Heart left ventricle (tissue), 16 donors: ENCODE results near the gene SNAPC2. TPM values are rescaled to one million over a fixed set of nuclear protein-coding genes. Genes with fewer than 3 reads are reported as not detected.

Experiments used
- ATAC-seq, 4 donors: fragments of 200-7000 bp; cut with Tn5 transposase; one replicate each; pipeline ENCODE4 v1.9.1; 2020 to 2022; ENCODE audit warnings: moderate library complexity in 4 of 4, mild to moderate bottlenecking in 3 of 4, moderate number of reproducible peaks in 1 of 4
- DNase-seq, 5 donors: peaks; one replicate each; pipeline ENCODE4 v3.0.0-alpha.2; 2020
- H3K27ac ChIP-seq, 12 donors: fragments of 200-600 bp; sonication (generic) in 4 of 12; one replicate each; pipeline versions ENCODE4 v1.5.0 to v1.8.0; 2016 to 2022; ENCODE audit warnings: mild to moderate bottlenecking in 2 of 12
- H3K27me3 ChIP-seq, 9 donors: fragments of 200-600 bp; sonication (generic) in 2 of 9; one replicate each; pipeline versions ENCODE4 v1.5.1 to v1.8.0; 2016 to 2022; ENCODE audit warnings: mild to moderate bottlenecking in 3 of 9
- H3K36me3 ChIP-seq, 9 donors: fragments of 200-600 bp; sonication (generic) in 2 of 9; one replicate each; pipeline versions ENCODE4 v1.5.0 to v1.8.0; 2018 to 2022; ENCODE audit warnings: mild to moderate bottlenecking in 2 of 9
- H3K4me1 ChIP-seq, 12 donors: fragments of 200-600 bp; sonication (generic) in 4 of 12; one replicate each; pipeline versions ENCODE4 v1.5.0 to v1.8.0; 2016 to 2022; ENCODE audit warnings: mild to moderate bottlenecking in 3 of 12
- H3K4me3 ChIP-seq, 12 donors: fragments of 200-600 bp; sonication (generic) in 4 of 12; one replicate each; pipeline versions ENCODE4 v1.5.0 to v1.8.0; 2017 to 2022; ENCODE audit warnings: mild to moderate bottlenecking in 9 of 12, moderate library complexity in 4 of 12
- H3K9me3 ChIP-seq, 12 donors: fragments of 200-600 bp; sonication (generic) in 4 of 12; one replicate each; pipeline versions ENCODE4 v1.5.0 to v1.8.0; 2016 to 2022; ENCODE audit warnings: mild to moderate bottlenecking in 1 of 12
- CTCF ChIP-seq, 12 donors: fragments of 200-600 bp; sonication (generic) in 4 of 12; IDR thresholded peaks; one replicate each; pipeline versions ENCODE4 v1.5.0 to v1.8.0; 2018 to 2022; ENCODE audit warnings: antibody characterized with exemption in 12 of 12, mild to moderate bottlenecking in 5 of 12
- POLR2A ChIP-seq, 2 donors: fragments of 450-650 bp; IDR thresholded peaks; one replicate each; pipeline ENCODE4 v1.6.1; 2017; ENCODE audit warnings: antibody characterized with exemption in 2 of 2, mild to moderate bottlenecking in 2 of 2, moderate library complexity in 2 of 2
- WGBS, 4 donors: extraction: QIAGEN DNeasy Blood & Tissue Kit in 2 of 4; methylation state at CpG; one replicate each; pipeline versions ENCODE4 v1.1.5 to v1.1.7; 2013 to 2018; 5-methylcytosine and 5-hydroxymethylcytosine counted together
- intact Hi-C, 10 donors: fragments of 100-400 bp; cut with DNase I; formaldehyde crosslinking; loops; one replicate each; pipeline versions ENCODE4 v1.11.1 to v1.14.2; 2022
- polyA plus RNA-seq, 2 donors: library from polyadenylated mRNA; stranded (reverse); fragments of 200-250 nt; gene quantifications; one replicate each; pipeline ENCODE4 v1.2.3, GENCODE V29; 2013
- total RNA-seq, 9 donors: library from RNA; depleted of rRNA in 2 of 9; stranded (reverse); fragments of >200 nt in 2 of 9; fragmentation: NEBNext Ultra II Directional in 3 of 9; extraction: Animal tissue kit (Norgen Biotek cat#: 25700) in 3 of 9; gene quantifications; one replicate each; pipeline versions ENCODE4 v1.1.0 to v1.2.4, GENCODE V29; 2016 to 2023
- donor health status: ischemic (EF 13 %, LVEDD 7.1; RV severe dilation, severe dysfunction).
- donor health status: healthy with polysubstance abuse.
- donor health status: DM: no; HTN: yes; CAD: no.
- donor health status: DM: no; HTN: no; CAD: no.
- donor health status: ischemic (EF 25% LVEDD 6.9; RV normal size, moderate dysfunction).
- donor health status: ischemic (EF 25% LVEDD 5.7; RV mildly dilated, moderate dysfunction).
- donor health status: healthy.
- donor health status: DM: yes; HTN: yes; CAD: no.
- donor health status: ischemic (EF 35%, LVEDD 5.7; RV mildly dilated, moderate dysfunction).
- donor health status: nonischemic (EF 11% LVEDD 7.7; RV severe dilation, severe dysfunction).
- donor health status: DM: yes; HTN: yes; CAD: no.
- donor health status: PGD.
- donor health status: ischemic (EF 29% LVEDD 5.4; RV normal size, mild dysfunction).
- donor health status: nonischemic (EF 23%, LVEDD 6.1; RV moderate dilation, normal function).

Gene SNAPC2
- total and polyA plus RNA-seq, 11 donors: 6.8 to 28.9 (median 10.4) TPM

- no peak for ATAC-seq
- Histone ChIP-seq H3K4me3 (no peak overlapping the region), H3K27me3 (no peaks in the 10 kb centered on the region), H3K36me3 (peaks cover 19 to 77% (median 74%) of the 10 kb centered on the region in 9 donors), H3K9me3 (no peaks in the 10 kb centered on the region), H3K27ac (peak overlapping the region in 1 of 12 donors; percentile 85), H3K4me1 (peaks cover 0 to 29% (median 13%) of the 10 kb centered on the region in 12 donors)
- intact Hi-C loops: no loop called here
- no peak for TF ChIP-seq CTCF (IDR thresholded peaks at IDR 0.05)
- no peak for TF ChIP-seq POLR2A (IDR thresholded peaks at IDR 0.05)
- 92 to 95% (median 92%) methylated on average over 16 to 32 of the region's 32 CpGs for WGBS, 4 donors
- peak in 1 of 5 donors; percentile 16 for DNase-seq
Measured at GRCh38 chr19:7932276-7932929, 12.3 kb downstream of the SNAPC2 start.

GRCh38 chr19:7932930-7933300 lies 12.8 kb downstream of the SNAPC2 start:
- H3K36me3 ChIP-seq: peaks cover 19 to 82% (median 79%) of the 10 kb centered on the region in 9 donors
- ATAC-seq (no peak), DNase-seq (no peak)
- peak overlapping the region in 1 of 12 donors; percentile 85 for H3K27ac ChIP-seq
- 87 to 96% (median 94%) methylated on average over 7 to 10 of the region's 10 CpGs for WGBS, 4 donors
- H3K4me1 ChIP-seq: peaks cover 0 to 24% (median 11%) of the 10 kb centered on the region in 12 donors
- no peak for TF ChIP-seq CTCF (IDR thresholded peaks at IDR 0.05)
- TF ChIP-seq POLR2A (IDR thresholded peaks at IDR 0.05): no peak
- intact Hi-C loops: no loop called here
- H3K9me3 ChIP-seq: no peaks in the 10 kb centered on the region
- H3K4me3 ChIP-seq: no peak overlapping the region
- H3K27me3 ChIP-seq: no peaks in the 10 kb centered on the region

DNA sequence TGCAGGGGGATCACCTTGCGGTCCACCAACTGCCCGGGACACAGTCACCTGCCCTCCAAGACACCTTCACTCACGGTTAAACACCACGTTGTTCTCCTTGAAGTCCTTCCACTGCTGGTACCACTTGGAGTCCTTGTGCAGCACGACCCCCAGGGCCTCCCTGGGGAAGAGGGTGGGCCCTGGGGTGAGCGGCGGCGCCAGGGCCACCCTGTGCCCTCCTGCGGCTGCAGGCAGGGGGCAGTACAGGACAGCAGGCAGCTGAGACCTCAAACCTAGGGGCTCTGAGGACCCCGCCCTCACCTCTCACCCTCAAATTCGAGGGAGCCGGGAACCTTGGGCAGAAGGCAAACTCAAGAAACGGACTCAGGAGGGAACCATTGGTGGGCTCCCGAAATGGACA lies 13.3 kb downstream of the SNAPC2 start:
- no peaks in the 10 kb centered on the region for H3K27me3 ChIP-seq
- H3K9me3 ChIP-seq: no peaks in the 10 kb centered on the region
- peaks cover 0 to 19% (median 7%) of the 10 kb centered on the region in 12 donors for H3K4me1 ChIP-seq
- TF ChIP-seq POLR2A (IDR thresholded peaks at IDR 0.05) (no peak), CTCF (IDR thresholded peaks at IDR 0.05) (peak in 3 of 12 donors; percentile 10 to 18 (median 17))
- ATAC-seq (no peak), DNase-seq (no peak)
- intact Hi-C loops: no loop called here
- 84 to 90% (median 88%) methylated on average over 6 to 14 of the region's 14 CpGs for WGBS, 4 donors
- H3K27ac ChIP-seq: peak overlapping the region in 1 of 12 donors; percentile 34
- no peak overlapping the region for H3K4me3 ChIP-seq
- H3K36me3 ChIP-seq: peaks cover 19 to 87% (median 84%) of the 10 kb centered on the region in 9 donors

- 82 to 91% (median 89%) methylated on average over 46 to 55 of the region's 55 CpGs for WGBS, 4 donors
- Histone ChIP-seq H3K4me3 (no peak overlapping the region), H3K9me3 (no peaks in the 10 kb centered on the region), H3K4me1 (peaks cover 0 to 15% (median 4%) of the 10 kb centered on the region in 12 donors), H3K27me3 (no peaks in the 10 kb centered on the region), H3K36me3 (peaks cover 19 to 94% (median 90%) of the 10 kb centered on the region in 9 donors), H3K27ac (peak overlapping the region in 1 of 12 donors; percentile 34)
- peak in 1 of 12 donors; percentile 0 for TF ChIP-seq CTCF (IDR thresholded peaks at IDR 0.05)
- TF ChIP-seq POLR2A (IDR thresholded peaks at IDR 0.05): no peak
- intact Hi-C loops: no loop called here
- ATAC-seq: no peak
- DNase-seq: peak in 2 of 5 donors; percentile 20 to 23
Measured at GRCh38 chr19:7933828-7934725, 13.9 kb downstream of the SNAPC2 start.
